Measurements from ENCODE around the gene CDS2.

The CDS2 gene

DNA sequence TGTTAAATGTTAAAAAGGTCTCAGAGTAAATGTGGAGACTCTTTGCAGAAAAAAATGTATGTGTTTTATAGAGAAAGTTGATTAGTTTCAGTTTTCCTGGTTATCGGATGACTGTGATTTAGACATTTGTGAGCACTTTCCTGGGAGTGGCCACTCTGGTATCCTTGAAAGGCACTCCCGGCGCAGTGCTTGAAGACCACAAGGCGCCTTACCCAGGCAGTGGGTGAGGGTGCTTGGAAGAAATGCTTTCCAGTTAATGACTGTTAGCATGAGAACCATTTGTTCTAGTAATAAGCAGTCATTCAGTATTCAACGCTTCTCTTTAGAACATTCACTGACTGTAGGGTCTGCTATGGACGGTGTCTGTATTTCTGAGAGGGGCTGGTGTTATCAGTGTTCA lies 7.2 kb downstream of the CDS2 start:
- H3K27ac ChIP-seq: no peak overlapping the region
- no peak for DNase-seq
- TF ChIP-seq, protein P1, sequence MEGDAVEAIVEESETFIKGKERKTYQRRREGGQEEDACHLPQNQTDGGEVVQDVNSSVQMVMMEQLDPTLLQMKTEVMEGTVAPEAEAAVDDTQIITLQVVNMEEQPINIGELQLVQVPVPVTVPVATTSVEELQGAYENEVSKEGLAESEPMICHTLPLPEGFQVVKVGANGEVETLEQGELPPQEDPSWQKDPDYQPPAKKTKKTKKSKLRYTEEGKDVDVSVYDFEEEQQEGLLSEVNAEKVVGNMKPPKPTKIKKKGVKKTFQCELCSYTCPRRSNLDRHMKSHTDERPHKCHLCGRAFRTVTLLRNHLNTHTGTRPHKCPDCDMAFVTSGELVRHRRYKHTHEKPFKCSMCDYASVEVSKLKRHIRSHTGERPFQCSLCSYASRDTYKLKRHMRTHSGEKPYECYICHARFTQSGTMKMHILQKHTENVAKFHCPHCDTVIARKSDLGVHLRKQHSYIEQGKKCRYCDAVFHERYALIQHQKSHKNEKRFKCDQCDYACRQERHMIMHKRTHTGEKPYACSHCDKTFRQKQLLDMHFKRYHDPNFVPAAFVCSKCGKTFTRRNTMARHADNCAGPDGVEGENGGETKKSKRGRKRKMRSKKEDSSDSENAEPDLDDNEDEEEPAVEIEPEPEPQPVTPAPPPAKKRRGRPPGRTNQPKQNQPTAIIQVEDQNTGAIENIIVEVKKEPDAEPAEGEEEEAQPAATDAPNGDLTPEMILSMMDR (IDR thresholded peaks at IDR 0.05; ENCODE audit: low read depth, low read length): no peak
- no peak overlapping the region for H3K4me3 ChIP-seq (ENCODE audit: low read depth, low read length)
- peaks cover 5% of the 10 kb centered on the region for H3K36me3 ChIP-seq
- no peaks in the 10 kb centered on the region for H3K9me3 ChIP-seq (ENCODE audit: severe bottlenecking)
- no peaks in the 10 kb centered on the region for H3K27me3 ChIP-seq (ENCODE audit: insufficient read depth, low read depth, severe bottlenecking)

DNA sequence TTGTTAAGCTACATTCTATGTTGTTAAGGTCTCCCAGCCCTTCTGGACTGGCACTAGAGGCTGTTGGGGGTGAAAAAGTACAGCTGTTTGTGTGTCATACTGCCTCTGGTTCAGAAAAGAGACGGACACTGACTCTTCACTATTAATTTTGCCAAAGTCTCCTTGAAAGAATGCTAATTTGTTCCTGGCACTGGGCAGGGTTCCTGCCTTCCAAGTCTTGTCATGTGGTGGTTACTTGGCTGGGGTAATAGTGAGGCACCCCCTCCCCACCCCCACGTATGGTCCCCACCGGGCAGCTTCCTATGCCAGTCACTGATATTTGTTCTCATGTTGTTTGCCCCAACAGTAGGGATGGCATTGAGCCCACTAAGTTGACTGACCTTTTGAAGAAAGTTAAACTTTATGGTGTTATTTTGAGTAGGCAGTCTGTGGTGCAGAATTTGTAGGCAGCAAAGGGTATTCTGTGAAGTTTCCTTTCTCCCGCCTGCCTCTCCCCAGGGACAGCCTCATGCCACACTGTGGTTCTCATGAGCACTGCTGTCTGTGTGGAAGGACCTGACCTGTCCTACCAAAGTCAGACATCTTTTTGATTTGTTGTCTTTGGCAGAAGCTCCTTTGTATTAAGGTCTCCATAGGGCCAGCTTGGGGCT lies 8.7 kb downstream of the CDS2 start:
- no peaks in the 10 kb centered on the region for H3K9me3 ChIP-seq (ENCODE audit: severe bottlenecking)
- DNase-seq: no peak
- no peak overlapping the region for H3K27ac ChIP-seq
- TF ChIP-seq, protein P1 (IDR thresholded peaks at IDR 0.05; ENCODE audit: low read depth, low read length): no peak
- H3K27me3 ChIP-seq (ENCODE audit: insufficient read depth, low read depth, severe bottlenecking): no peaks in the 10 kb centered on the region
- H3K36me3 ChIP-seq: no peaks in the 10 kb centered on the region; the same call in 1 of the 2 replicates
- no peak overlapping the region for H3K4me3 ChIP-seq (ENCODE audit: low read depth, low read length)

DNA sequence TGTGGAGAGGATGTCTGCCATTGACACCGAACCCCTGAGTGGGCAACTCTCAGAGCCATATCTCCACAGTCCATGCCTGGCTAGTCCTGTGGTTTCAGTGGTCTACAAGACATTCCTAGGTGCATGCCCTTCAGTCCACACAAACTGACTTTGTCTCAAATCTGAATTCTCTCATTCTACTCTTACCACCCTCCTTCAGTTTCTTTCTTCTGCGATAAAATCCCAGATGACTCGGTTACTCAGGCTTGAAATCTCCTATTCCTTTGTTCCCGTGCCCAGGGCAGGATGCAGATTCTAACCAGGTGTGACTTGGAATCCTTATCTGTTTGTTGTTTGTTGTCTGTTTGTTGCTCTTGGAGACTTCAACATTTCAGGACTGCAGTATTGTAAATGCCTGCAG lies 9.3 kb downstream of the CDS2 start:
- DNase-seq: no peak
- Histone ChIP-seq H3K4me3 (ENCODE audit: low read depth, low read length) (no peak overlapping the region), H3K36me3 (no peaks in the 10 kb centered on the region; the same call in 1 of the 2 replicates), H3K27me3 (ENCODE audit: insufficient read depth, low read depth, severe bottlenecking) (no peaks in the 10 kb centered on the region), H3K9me3 (ENCODE audit: severe bottlenecking) (no peaks in the 10 kb centered on the region), H3K27ac (no peak overlapping the region)
- TF ChIP-seq, protein P1 (IDR thresholded peaks at IDR 0.05; ENCODE audit: low read depth, low read length): no peak

DNA sequence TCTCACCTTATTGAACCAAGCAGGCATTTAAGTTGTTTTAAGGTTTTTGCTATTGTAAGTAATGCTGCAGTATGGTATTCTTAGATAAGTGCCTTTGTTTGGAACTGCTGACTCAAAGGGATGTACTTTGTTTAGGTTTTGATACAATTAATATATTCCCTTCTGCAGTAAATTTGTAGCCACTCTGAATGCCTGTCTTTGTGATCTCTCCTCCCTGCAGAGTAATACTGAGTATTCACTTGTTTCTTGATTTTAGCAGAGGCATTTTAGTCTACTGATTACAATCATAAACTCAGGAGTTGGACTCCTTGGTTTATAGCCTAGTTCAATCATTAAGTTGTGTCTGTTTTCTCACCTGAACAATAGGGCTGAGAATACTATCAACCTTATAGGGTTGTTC lies 13.4 kb downstream of the CDS2 start:
- H3K27me3 ChIP-seq (ENCODE audit: insufficient read depth, low read depth, severe bottlenecking): no peaks in the 10 kb centered on the region

DNA sequence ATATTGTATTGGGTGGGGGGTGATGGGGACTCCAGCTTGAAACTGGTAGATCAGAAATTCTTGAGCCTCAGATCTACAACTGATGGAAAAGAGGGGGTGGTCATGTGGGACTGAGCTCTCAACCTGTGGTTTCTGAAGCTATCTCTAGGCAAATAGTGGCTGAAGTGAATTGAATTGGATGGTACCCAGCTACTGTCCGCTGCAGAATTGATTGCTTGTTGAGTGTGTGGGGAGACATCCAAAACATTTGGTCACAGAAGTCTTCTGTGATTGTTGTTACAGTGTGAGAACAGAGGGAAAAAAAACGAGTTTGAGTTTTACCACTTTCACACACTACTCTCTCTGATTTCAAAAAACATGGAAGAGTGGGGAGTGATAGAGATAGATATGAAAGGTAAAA lies 14.8 kb downstream of the CDS2 start:
- Histone ChIP-seq H3K4me3 (ENCODE audit: low read depth, low read length) (no peak overlapping the region), H3K27ac (no peak overlapping the region), H3K9me3 (ENCODE audit: severe bottlenecking) (no peaks in the 10 kb centered on the region), H3K27me3 (ENCODE audit: insufficient read depth, low read depth, severe bottlenecking) (no peaks in the 10 kb centered on the region), H3K36me3 (no peaks in the 10 kb centered on the region)
- TF ChIP-seq, protein P1 (IDR thresholded peaks at IDR 0.05; ENCODE audit: low read depth, low read length): no peak
- DNase-seq: no peak

More for the DNA sequence above, 13.4 kb downstream of the CDS2 start:
- no peak for DNase-seq
- H3K27ac ChIP-seq: no peak overlapping the region
- no peaks in the 10 kb centered on the region for H3K9me3 ChIP-seq (ENCODE audit: severe bottlenecking)
- no peak overlapping the region for H3K4me3 ChIP-seq (ENCODE audit: low read depth, low read length)
- H3K36me3 ChIP-seq: no peaks in the 10 kb centered on the region
- TF ChIP-seq, protein P1 (IDR thresholded peaks at IDR 0.05; ENCODE audit: low read depth, low read length): no peak

DNA sequence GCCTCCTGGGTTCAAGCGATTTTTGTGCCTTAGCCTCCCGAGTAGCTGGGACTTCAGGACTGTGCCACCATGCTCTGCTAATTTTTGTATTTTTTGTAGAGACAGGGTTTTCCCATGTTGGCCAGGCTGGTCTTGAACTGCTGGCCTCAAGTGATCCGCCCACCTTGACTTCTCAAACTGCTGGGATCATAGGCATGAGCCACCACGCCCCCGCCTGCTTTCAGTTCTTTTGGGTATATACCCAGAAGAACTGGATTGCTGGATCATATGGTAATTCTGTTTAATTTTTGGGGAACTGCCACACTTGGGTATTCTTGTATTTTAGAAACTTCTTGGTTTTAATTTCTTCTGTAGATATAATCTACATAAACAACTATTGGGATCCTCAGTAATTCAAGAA lies 17.0 kb downstream of the CDS2 start:
- no peaks in the 10 kb centered on the region for H3K9me3 ChIP-seq (ENCODE audit: severe bottlenecking)
- TF ChIP-seq, protein P1 (IDR thresholded peaks at IDR 0.05; ENCODE audit: low read depth, low read length): no peak
- H3K27ac ChIP-seq: no peak overlapping the region
- DNase-seq: no peak
- no peak overlapping the region for H3K4me3 ChIP-seq (ENCODE audit: low read depth, low read length)
- no peaks in the 10 kb centered on the region for H3K36me3 ChIP-seq
- H3K27me3 ChIP-seq (ENCODE audit: insufficient read depth, low read depth, severe bottlenecking): no peaks in the 10 kb centered on the region

Data from WERI-Rb-1 (cell line).